DOHH2 (cell line): ENCODE measurements around the gene PTP4A2.

ENCODE experiments used
- EZH2phosphoT487 ChIP-seq: fragments of 200-600 bp; sonication (generic); IDR thresholded peaks from 2 replicates; pipeline ENCODE4 v1.6.1; 2017; ENCODE audit warnings: borderline replicate concordance, mild to moderate bottlenecking, antibody characterized with exemption, low read length, moderate library complexity, mixed read lengths
- TF ChIP-seq, protein P1 (sequence below): fragments of 200-600 bp; sonication (generic); IDR thresholded peaks from one replicate; pipeline ENCODE4 v1.5.1; 2014; ENCODE audit warnings: antibody characterized with exemption, mild to moderate bottlenecking, low read depth, low read length; ENCODE audit not compliant: poor library complexity, severe bottlenecking

DNA sequence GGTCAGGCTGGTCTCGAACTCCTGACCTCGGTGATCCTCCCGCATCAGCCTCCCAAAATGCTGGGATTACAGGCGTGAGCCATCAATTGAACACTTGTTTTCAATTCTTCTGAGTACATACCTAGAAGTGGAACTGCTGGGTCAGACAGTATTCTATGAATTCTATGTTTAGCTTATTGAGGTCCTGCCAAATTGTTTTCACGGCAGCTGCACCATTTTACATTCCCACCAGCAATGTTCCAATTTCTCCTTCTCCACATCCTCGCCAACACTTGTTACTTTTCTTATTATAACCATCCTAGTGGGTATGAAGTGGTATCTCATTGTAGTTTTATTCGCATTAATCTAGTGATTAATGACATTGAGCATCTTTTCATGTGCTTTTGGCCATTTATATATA, 49.9 kb downstream of the PTP4A2 start:
- TF ChIP-seq, protein P1, sequence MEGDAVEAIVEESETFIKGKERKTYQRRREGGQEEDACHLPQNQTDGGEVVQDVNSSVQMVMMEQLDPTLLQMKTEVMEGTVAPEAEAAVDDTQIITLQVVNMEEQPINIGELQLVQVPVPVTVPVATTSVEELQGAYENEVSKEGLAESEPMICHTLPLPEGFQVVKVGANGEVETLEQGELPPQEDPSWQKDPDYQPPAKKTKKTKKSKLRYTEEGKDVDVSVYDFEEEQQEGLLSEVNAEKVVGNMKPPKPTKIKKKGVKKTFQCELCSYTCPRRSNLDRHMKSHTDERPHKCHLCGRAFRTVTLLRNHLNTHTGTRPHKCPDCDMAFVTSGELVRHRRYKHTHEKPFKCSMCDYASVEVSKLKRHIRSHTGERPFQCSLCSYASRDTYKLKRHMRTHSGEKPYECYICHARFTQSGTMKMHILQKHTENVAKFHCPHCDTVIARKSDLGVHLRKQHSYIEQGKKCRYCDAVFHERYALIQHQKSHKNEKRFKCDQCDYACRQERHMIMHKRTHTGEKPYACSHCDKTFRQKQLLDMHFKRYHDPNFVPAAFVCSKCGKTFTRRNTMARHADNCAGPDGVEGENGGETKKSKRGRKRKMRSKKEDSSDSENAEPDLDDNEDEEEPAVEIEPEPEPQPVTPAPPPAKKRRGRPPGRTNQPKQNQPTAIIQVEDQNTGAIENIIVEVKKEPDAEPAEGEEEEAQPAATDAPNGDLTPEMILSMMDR: no peak
- TF ChIP-seq EZH2phosphoT487: no peak
